Ishikawa (cell line): ENCODE results near the gene EMILIN2.

Source experiments
- CEBPB ChIP-seq: IDR thresholded peaks from 2 replicates; pipeline ENCODE4 v1.6.1; 2012
- CREB1 ChIP-seq: IDR thresholded peaks from 2 replicates; pipeline ENCODE4 v1.6.1; 2012; ENCODE audit warnings: low read depth
- EGR1 ChIP-seq: IDR thresholded peaks from 2 replicates; pipeline ENCODE4 v1.6.1; 2012
- EP300 ChIP-seq: IDR thresholded peaks from 2 replicates; pipeline ENCODE4 v1.6.1; 2012; ENCODE audit warnings: borderline replicate concordance
- FOXM1 ChIP-seq: IDR thresholded peaks from 2 replicates; pipeline ENCODE4 v1.6.1; 2012; ENCODE audit warnings: low read depth, borderline replicate concordance
- MAX ChIP-seq: IDR thresholded peaks from 2 replicates; pipeline ENCODE4 v1.6.1; 2012
- NFIC ChIP-seq: IDR thresholded peaks from 2 replicates; pipeline ENCODE4 v1.6.1; 2012
- RAD21 ChIP-seq: IDR thresholded peaks from 2 replicates; pipeline ENCODE4 v1.6.1; 2012; ENCODE audit warnings: low read depth
- REST ChIP-seq: IDR thresholded peaks from 2 replicates; pipeline ENCODE4 v1.6.1; 2012; ENCODE audit warnings: low read depth, mild to moderate bottlenecking
- TAF1 ChIP-seq: IDR thresholded peaks from 2 replicates; pipeline ENCODE4 v1.6.1; 2012; ENCODE audit warnings: low read depth, mild to moderate bottlenecking
- TCF12 ChIP-seq: IDR thresholded peaks from 2 replicates; pipeline ENCODE4 v1.6.1; 2012; ENCODE audit warnings: low read depth
- TEAD4 ChIP-seq: IDR thresholded peaks from 2 replicates; pipeline ENCODE4 v1.6.1; 2012
- USF1 ChIP-seq: IDR thresholded peaks from 2 replicates; pipeline ENCODE4 v1.6.1; 2012
- YY1 ChIP-seq: IDR thresholded peaks from 2 replicates; pipeline ENCODE4 v1.6.1; 2012; ENCODE audit warnings: low read depth
- ZBTB7A ChIP-seq: IDR thresholded peaks from 2 replicates; pipeline ENCODE4 v1.6.1; 2012; ENCODE audit warnings: low read depth

EMILIN2 gene

GRCh38 chr18:2878656-2879330 is 32.0 kb downstream of the EMILIN2 start:
- TF ChIP-seq EP300 (no peak), ZBTB7A (no peak), CREB1 (no peak), RAD21 (no peak), TCF12 (no peak), TEAD4 (no peak), EGR1 (no peak), TAF1 (no peak), YY1 (no peak), FOXM1 (no peak), REST (no peak), MAX (no peak), NFIC (no peak), USF1 (no peak), CEBPB (no peak)

GRCh38 chr18:2879889-2880288 is 33.1 kb downstream of the EMILIN2 start:
- TF ChIP-seq TAF1 (no peak), USF1 (no peak), RAD21 (no peak), TEAD4 (no peak), YY1 (no peak), CEBPB (no peak), ZBTB7A (no peak), TCF12 (no peak), EP300 (no peak), EGR1 (no peak)

GRCh38 chr18:2880473-2880872 is 33.7 kb downstream of the EMILIN2 start:
- TF ChIP-seq YY1: no peak
- TF ChIP-seq FOXM1: no peak
- TF ChIP-seq CREB1: no peak
- no peak for TF ChIP-seq EGR1
- TF ChIP-seq EP300: no peak
- TF ChIP-seq MAX: no peak
- TF ChIP-seq USF1: no peak
- no peak for TF ChIP-seq TAF1
- TF ChIP-seq CEBPB: no peak
- no peak for TF ChIP-seq TCF12
- no peak for TF ChIP-seq TEAD4
- TF ChIP-seq RAD21: no peak
- TF ChIP-seq REST: no peak
- no peak for TF ChIP-seq NFIC
- no peak for TF ChIP-seq ZBTB7A

- TF ChIP-seq CREB1: no peak
- no peak for TF ChIP-seq USF1
- TF ChIP-seq EGR1: no peak
- no peak for TF ChIP-seq MAX
- no peak; the same call in 1 of the 2 replicates for TF ChIP-seq TCF12
- TF ChIP-seq ZBTB7A: no peak
- no peak for TF ChIP-seq TAF1
- peak; percentile 38 for TF ChIP-seq NFIC
- TF ChIP-seq RAD21: peak; percentile 38; the same call in 1 of the 2 replicates
These were observed 34.5 kb downstream of the EMILIN2 start for GRCh38 chr18:2881088-2881839.
